CD14-positive monocyte (primary cell): ENCODE results near the gene PPM1K. TPM values are rescaled to one million over a fixed set of nuclear protein-coding genes. Genes with fewer than 3 reads are reported as not detected.
A peak's percentile ranks its signal among the peaks of the same experiment; 100 is the strongest.

Experiments used
- DNase-seq, 3 donors: peaks; one replicate each; pipeline ENCODE4 v3.0.0-alpha.2; 2011 to 2022
- H2AFZ ChIP-seq: 2 replicates; pipeline ENCODE4 v1.6.0; 2012; ENCODE audit warnings: mild to moderate bottlenecking, low read depth, low read length, inconsistent platforms; ENCODE audit not compliant: insufficient read depth, poor library complexity, severe bottlenecking
- H3K27ac ChIP-seq, 2 donors: 1 replicate in 1 of 2; 2 replicates in 1 of 2; pipeline ENCODE4 v1.5.1; 2012 to 2013; ENCODE audit warnings: low read length in 2 of 2, control low read depth in 1 of 2, inconsistent platforms in 1 of 2, low read depth in 1 of 2, mild to moderate bottlenecking in 1 of 2
- H3K27me3 ChIP-seq, 2 donors: one replicate each; pipeline versions ENCODE4 v1.6.0 to v1.6.1; 2011 to 2013; ENCODE audit warnings: low read length in 2 of 2; ENCODE audit not compliant: control insufficient read depth in 2 of 2, insufficient read depth in 2 of 2
- H3K36me3 ChIP-seq, 2 donors: replicated peaks in 1 of 2; 1 replicate in 1 of 2; 2 replicates in 1 of 2; pipeline versions ENCODE4 v1.5.1 to v1.6.1; 2012 to 2013; ENCODE audit warnings: low read length in 2 of 2, control low read depth in 1 of 2, inconsistent platforms in 1 of 2, mild to moderate bottlenecking in 1 of 2; ENCODE audit not compliant: insufficient read depth in 2 of 2, control insufficient read depth in 1 of 2
- H3K4me1 ChIP-seq, 2 donors: 1 replicate in 1 of 2; 2 replicates in 1 of 2; pipeline versions ENCODE4 v1.5.1 to v1.6.1; 2012 to 2013; ENCODE audit warnings: low read length in 2 of 2, control low read depth in 1 of 2, inconsistent platforms in 1 of 2, mild to moderate bottlenecking in 1 of 2, moderate library complexity in 1 of 2; ENCODE audit not compliant: insufficient read depth in 2 of 2, control insufficient read depth in 1 of 2
- H3K4me2 ChIP-seq: replicated peaks from 2 replicates; pipeline ENCODE3; 2012; ENCODE audit warnings: low read length, moderate library complexity, mild to moderate bottlenecking; ENCODE audit not compliant: poor library complexity, severe bottlenecking; ENCODE audit errors: extremely low read depth
- H3K4me3 ChIP-seq, 3 experiments: fragments of 200-600 bp in 1 of 3; sonication (generic) in 1 of 3; replicated peaks in 1 of 3; 1 replicate in 2 of 3; 2 replicates in 1 of 3; pipeline ENCODE4 v1.5.1; 2011 to 2013; ENCODE audit warnings: low read length in 3 of 3, mild to moderate bottlenecking in 3 of 3, control low read depth in 2 of 3, low read depth in 2 of 3, inconsistent platforms in 1 of 3, moderate library complexity in 1 of 3
- H3K79me2 ChIP-seq: 2 replicates; pipeline ENCODE4 v1.6.0; 2012; ENCODE audit warnings: mild to moderate bottlenecking, control low read depth, inconsistent platforms, low read length, moderate library complexity; ENCODE audit not compliant: insufficient read depth
- H3K9ac ChIP-seq: 2 replicates; pipeline ENCODE4 v1.6.0; 2017; ENCODE audit warnings: low read length, mild to moderate bottlenecking; ENCODE audit not compliant: insufficient read depth, poor library complexity, severe bottlenecking
- H3K9me3 ChIP-seq, 2 donors: replicated peaks in 1 of 2; 1 replicate in 1 of 2; 2 replicates in 1 of 2; pipeline versions ENCODE4 v1.5.1 to v1.6.1; 2012 to 2013; ENCODE audit warnings: low read length in 2 of 2, control low read depth in 1 of 2; ENCODE audit not compliant: control insufficient read depth in 1 of 2, insufficient read depth in 1 of 2
- H4K20me1 ChIP-seq: 2 replicates; pipeline ENCODE4 v1.6.0; 2012; ENCODE audit warnings: mild to moderate bottlenecking, low read length, control low read depth, moderate library complexity; ENCODE audit not compliant: insufficient read depth
- H3K27ac Mint-ChIP-seq, 7 donors: one replicate each; pipeline ENCODE4 v1.8.0; 2020; ENCODE audit warnings: mild to moderate bottlenecking in 7 of 7, mixed read lengths in 7 of 7, moderate library complexity in 6 of 7, inconsistent platforms in 2 of 7
- H3K27me3 Mint-ChIP-seq, 3 donors: one replicate each; pipeline ENCODE4 v1.8.0; 2021 to 2022; ENCODE audit warnings: low read depth in 3 of 3, mild to moderate bottlenecking in 3 of 3, mixed read lengths in 3 of 3, moderate library complexity in 3 of 3, inconsistent platforms in 1 of 3
- H3K36me3 Mint-ChIP-seq, 2 donors: one replicate each; pipeline ENCODE4 v1.8.0; 2020; ENCODE audit warnings: mixed read lengths in 2 of 2, inconsistent platforms in 1 of 2, mild to moderate bottlenecking in 1 of 2
- H3K4me1 Mint-ChIP-seq: one replicate; pipeline ENCODE4 v1.8.0; 2020; ENCODE audit warnings: mild to moderate bottlenecking, mixed read lengths
- H3K4me3 Mint-ChIP-seq, 2 donors: one replicate each; pipeline ENCODE4 v1.8.0; 2020; ENCODE audit warnings: mild to moderate bottlenecking in 2 of 2, mixed read lengths in 2 of 2, moderate library complexity in 1 of 2
- H3K9me3 Mint-ChIP-seq, 7 donors: one replicate each; pipeline ENCODE4 v1.8.0; 2020 to 2022; ENCODE audit warnings: mixed read lengths in 7 of 7, mild to moderate bottlenecking in 6 of 7, moderate library complexity in 6 of 7, inconsistent platforms in 2 of 7
- CTCF ChIP-seq: fragments of 200-600 bp; IDR thresholded peaks from one replicate; pipeline ENCODE4 v1.8.0; 2022; ENCODE audit warnings: antibody characterized with exemption, mild to moderate bottlenecking
- WGBS: methylation state at CpG from one replicate; pipeline ENCODE4 v1.1.5; 2013; ENCODE audit warnings: missing lambda C conversion rate; ENCODE audit not compliant: insufficient coverage; 5-methylcytosine and 5-hydroxymethylcytosine counted together
- intact Hi-C, 2 donors: fragments of 100-400 bp; cut with micrococcal nuclease; formaldehyde crosslinking; loops; one replicate each; pipeline versions ENCODE4 v1.15.0 to v1.15.1; 2023
- polyA plus RNA-seq, 3 donors: library from polyadenylated mRNA; depleted of rRNA in 1 of 3; unstranded in 2 of 3; stranded (reverse) in 1 of 3; fragments of 300-500 nt in 2 of 3; fragments of >200 nt in 1 of 3; fragmentation: Illumina TruSeq in 2 of 3; gene quantifications; 1 replicate in 2 of 3; 2 replicates in 1 of 3; pipeline ENCODE4 v1.2.3, GENCODE V29; 2012 to 2021

Gene PPM1K
- polyA plus RNA-seq, 3 donors: 5.7 to 11.0 (median 7.0) TPM

DNA sequence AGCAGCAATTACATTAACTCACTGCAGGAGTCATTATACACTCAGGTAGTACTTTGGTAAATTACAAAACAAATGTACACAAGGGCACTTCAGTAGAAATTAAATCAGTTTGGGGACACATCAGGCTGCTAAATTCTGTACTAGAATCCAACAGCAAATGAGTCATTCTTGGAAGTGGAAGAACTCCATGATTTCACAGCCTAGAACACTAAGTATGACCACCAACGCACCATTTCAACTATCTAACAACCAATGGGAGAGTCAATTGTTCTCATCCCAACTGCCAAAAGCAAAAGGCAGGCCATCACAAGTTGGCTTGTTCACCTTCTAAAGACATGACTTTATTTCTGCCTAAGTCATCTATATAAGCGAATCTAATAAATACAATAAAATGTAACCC, 26.6 kb downstream of the PPM1K start:
- no peak overlapping the region for H3K27ac Mint-ChIP-seq
- no peaks in the 10 kb centered on the region for H3K9me3 Mint-ChIP-seq
- DNase-seq: no peak
- Histone ChIP-seq H3K4me1 (no peaks in the 10 kb centered on the region), H4K20me1 (no peaks in the 10 kb centered on the region), H3K9me3 (no peaks in the 10 kb centered on the region), H3K36me3 (peaks cover 5 to 18% of the 10 kb centered on the region in 2 donors), H2AFZ (no peak overlapping the region), H3K9ac (no peak overlapping the region), H3K4me3 (no peak overlapping the region), H3K4me2 (no peak overlapping the region), H3K79me2 (no peaks in the 10 kb centered on the region), H3K27ac (no peak overlapping the region), H3K27me3 (no peaks in the 10 kb centered on the region)
- no peak overlapping the region for H3K4me3 Mint-ChIP-seq
- no peaks in the 10 kb centered on the region for H3K4me1 Mint-ChIP-seq
- H3K36me3 Mint-ChIP-seq: peaks cover 19 to 20% of the 10 kb centered on the region in 2 donors
- 100% methylated on average over 1 of the region's 2 CpGs for WGBS
- TF ChIP-seq CTCF: no peak
- intact Hi-C loops: no loop called here
- H3K27me3 Mint-ChIP-seq: no peaks in the 10 kb centered on the region

DNA sequence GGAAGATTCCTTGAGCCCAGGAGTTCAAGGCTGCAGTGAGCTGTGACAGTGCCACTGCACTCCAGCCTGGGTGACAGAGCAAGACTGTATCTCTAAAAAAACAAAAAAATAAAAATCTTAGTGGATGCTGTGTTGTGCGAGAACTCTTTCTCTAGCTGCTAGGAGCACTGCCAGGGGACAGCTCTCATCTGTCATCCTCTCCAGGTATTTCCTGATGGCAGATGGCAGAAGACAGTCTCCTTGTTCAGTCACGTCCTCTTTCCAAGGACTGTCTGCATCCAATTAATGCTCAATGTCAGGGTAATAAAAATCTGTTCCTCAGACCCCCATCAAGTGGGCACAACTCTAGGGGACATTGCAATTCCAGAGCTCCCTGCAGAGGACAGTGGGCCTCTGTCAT, 29.2 kb downstream of the PPM1K start:
- H3K36me3 Mint-ChIP-seq: peaks cover 5 to 6% of the 10 kb centered on the region in 2 donors
- no peaks in the 10 kb centered on the region for H3K9me3 Mint-ChIP-seq
- Histone ChIP-seq H3K27ac (no peak overlapping the region), H3K9me3 (no peaks in the 10 kb centered on the region), H3K27me3 (no peaks in the 10 kb centered on the region), H4K20me1 (no peaks in the 10 kb centered on the region), H3K4me1 (peaks cover 0 to 6% of the 10 kb centered on the region in 2 donors), H3K9ac (peak overlapping the region; percentile 4), H3K79me2 (no peaks in the 10 kb centered on the region), H2AFZ (no peak overlapping the region), H3K36me3 (peaks cover 0 to 2% of the 10 kb centered on the region in 2 donors), H3K4me3 (no peak overlapping the region), H3K4me2 (no peak overlapping the region)
- intact Hi-C loops: no loop called here
- H3K27ac Mint-ChIP-seq: no peak overlapping the region
- TF ChIP-seq CTCF: no peak
- peak overlapping the region in 1 of 2 donors; percentile 21 for H3K4me3 Mint-ChIP-seq
- peaks cover 7% of the 10 kb centered on the region for H3K4me1 Mint-ChIP-seq
- 89% methylated on average over 2 of the region's 2 CpGs for WGBS
- no peak for DNase-seq
- no peaks in the 10 kb centered on the region for H3K27me3 Mint-ChIP-seq
